Fibroblast of pulmonary artery (primary cell): ENCODE data around the gene PLCG2.
"Not testable (repeated sequence)": the region's sequence is repeated elsewhere in the genome, so short reads cannot be mapped to it uniquely, and the experiment has no call there.

ENCODE experiments used
- DNase-seq: peaks from one replicate; pipeline ENCODE4 v3.0.0-alpha.2; 2010; ENCODE audit warnings: low read depth
- H3K4me3 ChIP-seq: replicated peaks from 2 replicates; pipeline ENCODE4 v1.5.1; 2011; ENCODE audit warnings: low read depth, mild to moderate bottlenecking, control low read depth, low read length, moderate library complexity
- CTCF ChIP-seq: IDR thresholded peaks from 2 replicates; pipeline ENCODE4 v1.5.1; 2011; ENCODE audit warnings: mild to moderate bottlenecking, control low read depth, low read length, inconsistent platforms; ENCODE audit errors: missing control alignments

The PLCG2 gene

GRCh38 chr16:81796583-81797346, 17.7 kb downstream of the PLCG2 start:
- H3K4me3 ChIP-seq = no peak overlapping the region
- no peak for DNase-seq
- no peak for TF ChIP-seq CTCF

GRCh38 chr16:81797443-81797842, 18.4 kb downstream of the PLCG2 start:
- no peak for DNase-seq
- H3K4me3 ChIP-seq = no peak overlapping the region
- TF ChIP-seq CTCF = no peak

- no peak for TF ChIP-seq CTCF
- no peak for DNase-seq
- no peak overlapping the region for H3K4me3 ChIP-seq
These were observed 19.4 kb downstream of the PLCG2 start for GRCh38 chr16:81798311-81799137.

- TF ChIP-seq CTCF = no peak
- DNase-seq = no peak
- no peak overlapping the region for H3K4me3 ChIP-seq
These were observed 20.0 kb downstream of the PLCG2 start for GRCh38 chr16:81799138-81799504.

- DNase-seq, H3K4me3 ChIP-seq: not testable (repeated sequence)
These were observed 22.6 kb downstream of the PLCG2 start for GRCh38 chr16:81801724-81802123.

- no peak overlapping the region for H3K4me3 ChIP-seq
- no peak for TF ChIP-seq CTCF
- no peak for DNase-seq
These were observed 24.2 kb downstream of the PLCG2 start for GRCh38 chr16:81803332-81803731.

GRCh38 chr16:81804134-81804610, 25.1 kb downstream of the PLCG2 start:
- no peak for TF ChIP-seq CTCF
- no peak overlapping the region for H3K4me3 ChIP-seq
- no peak for DNase-seq
